ENCODE results near the gene TCP11L1. TPM values are rescaled to one million over a fixed set of nuclear protein-coding genes. Genes with fewer than 3 reads are reported as not detected.

The TCP11L1 gene
- total and polyA plus RNA-seq, 4 donors, result 3.1 to 19.8 (median 8.5) TPM

DNA sequence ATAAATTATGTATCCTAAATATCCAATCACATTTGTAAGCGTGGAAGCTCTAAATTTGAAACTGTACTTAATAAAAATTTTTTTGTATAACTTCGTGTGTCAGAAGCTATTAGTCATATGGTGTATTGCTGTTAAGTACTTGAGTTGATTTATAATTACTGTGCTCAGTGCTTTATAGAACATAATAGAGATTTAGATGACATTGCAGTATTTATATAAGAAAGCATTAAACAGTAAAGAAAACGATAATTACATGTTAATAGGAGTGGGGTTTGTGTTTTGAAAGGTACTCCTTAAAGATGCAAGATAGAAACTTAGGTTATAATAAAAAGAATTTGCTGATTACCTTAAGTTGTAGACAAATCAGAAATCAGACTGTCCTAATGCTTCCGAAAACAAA lies 5.9 kb upstream of the TCP11L1 start:
- H3K27me3 ChIP-seq (ENCODE audit: control insufficient read depth in 3 of 3, insufficient read depth in 3 of 3, low read length in 2 of 3), result no peaks in the 10 kb centered on the region
- no peaks in the 10 kb centered on the region for H3K9me3 ChIP-seq (ENCODE audit: control insufficient read depth in 4 of 4, insufficient read depth in 3 of 4, low read length in 3 of 4)
- H3K9ac ChIP-seq (ENCODE audit: insufficient read depth in 1 of 2, low read length in 2 of 2), result no peak overlapping the region
- peaks cover 0 to 4% (median 0%) of the 10 kb centered on the region in 5 donors for H3K4me1 ChIP-seq (ENCODE audit: control insufficient read depth in 5 of 5, insufficient read depth in 5 of 5, low read length in 5 of 5)
- H3K36me3 ChIP-seq (ENCODE audit: control insufficient read depth in 4 of 4, insufficient read depth in 4 of 4, low read length in 4 of 4), result no peaks in the 10 kb centered on the region
- H3K27ac ChIP-seq (ENCODE audit: low read depth in 1 of 2, low read length in 1 of 2), result no peak overlapping the region
- ATAC-seq (ENCODE audit: insufficient read depth, low FRiP score), result no peak
- DNase-seq, result no peak
- TF ChIP-seq, protein P1, sequence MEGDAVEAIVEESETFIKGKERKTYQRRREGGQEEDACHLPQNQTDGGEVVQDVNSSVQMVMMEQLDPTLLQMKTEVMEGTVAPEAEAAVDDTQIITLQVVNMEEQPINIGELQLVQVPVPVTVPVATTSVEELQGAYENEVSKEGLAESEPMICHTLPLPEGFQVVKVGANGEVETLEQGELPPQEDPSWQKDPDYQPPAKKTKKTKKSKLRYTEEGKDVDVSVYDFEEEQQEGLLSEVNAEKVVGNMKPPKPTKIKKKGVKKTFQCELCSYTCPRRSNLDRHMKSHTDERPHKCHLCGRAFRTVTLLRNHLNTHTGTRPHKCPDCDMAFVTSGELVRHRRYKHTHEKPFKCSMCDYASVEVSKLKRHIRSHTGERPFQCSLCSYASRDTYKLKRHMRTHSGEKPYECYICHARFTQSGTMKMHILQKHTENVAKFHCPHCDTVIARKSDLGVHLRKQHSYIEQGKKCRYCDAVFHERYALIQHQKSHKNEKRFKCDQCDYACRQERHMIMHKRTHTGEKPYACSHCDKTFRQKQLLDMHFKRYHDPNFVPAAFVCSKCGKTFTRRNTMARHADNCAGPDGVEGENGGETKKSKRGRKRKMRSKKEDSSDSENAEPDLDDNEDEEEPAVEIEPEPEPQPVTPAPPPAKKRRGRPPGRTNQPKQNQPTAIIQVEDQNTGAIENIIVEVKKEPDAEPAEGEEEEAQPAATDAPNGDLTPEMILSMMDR (IDR thresholded peaks at IDR 0.05; ENCODE audit: control extremely low read depth, extremely low read depth), result no peak
- H3K4me3 ChIP-seq, result no peak overlapping the region
- 66 to 67% methylated on average over 4 of the region's 4 CpGs for WGBS, 2 donors

DNA sequence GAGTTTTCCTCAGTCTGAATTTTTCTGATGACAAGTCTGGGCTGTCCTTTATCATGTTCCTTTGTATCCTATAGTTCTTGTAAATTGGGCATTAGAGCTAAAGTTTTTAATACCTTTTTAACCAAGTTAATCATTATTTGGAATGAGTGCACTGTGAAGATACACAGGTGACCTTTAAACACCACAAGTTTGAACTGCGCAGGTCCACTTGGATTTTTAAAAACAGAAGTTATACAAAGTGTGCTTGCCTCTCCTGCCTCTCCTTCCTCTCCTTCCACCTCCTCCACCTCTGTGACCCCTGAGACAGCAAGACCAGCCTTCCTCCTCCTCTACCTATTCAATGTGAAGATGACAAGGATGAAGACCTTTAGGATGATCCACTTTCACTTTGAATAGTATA lies 4.4 kb upstream of the TCP11L1 start:
- H3K4me3 ChIP-seq, result no peak overlapping the region
- no peak overlapping the region for H3K27ac ChIP-seq (ENCODE audit: low read depth in 1 of 2, low read length in 1 of 2)
- H3K9me3 ChIP-seq (ENCODE audit: control insufficient read depth in 4 of 4, insufficient read depth in 3 of 4, low read length in 3 of 4), result no peaks in the 10 kb centered on the region
- TF ChIP-seq, protein P1 (IDR thresholded peaks at IDR 0.05; ENCODE audit: control extremely low read depth, extremely low read depth), result no peak
- ATAC-seq (ENCODE audit: insufficient read depth, low FRiP score) (no peak), DNase-seq (no peak)
- 83 to 97% methylated on average over 1 of the region's 1 CpG for WGBS, 2 donors
- H3K27me3 ChIP-seq (ENCODE audit: control insufficient read depth in 3 of 3, insufficient read depth in 3 of 3, low read length in 2 of 3), result no peaks in the 10 kb centered on the region
- H3K36me3 ChIP-seq (ENCODE audit: control insufficient read depth in 4 of 4, insufficient read depth in 4 of 4, low read length in 4 of 4), result no peaks in the 10 kb centered on the region
- H3K9ac ChIP-seq (ENCODE audit: insufficient read depth in 1 of 2, low read length in 2 of 2), result no peak overlapping the region
- peaks cover 0 to 4% (median 0%) of the 10 kb centered on the region in 5 donors for H3K4me1 ChIP-seq (ENCODE audit: control insufficient read depth in 5 of 5, insufficient read depth in 5 of 5, low read length in 5 of 5)

DNA sequence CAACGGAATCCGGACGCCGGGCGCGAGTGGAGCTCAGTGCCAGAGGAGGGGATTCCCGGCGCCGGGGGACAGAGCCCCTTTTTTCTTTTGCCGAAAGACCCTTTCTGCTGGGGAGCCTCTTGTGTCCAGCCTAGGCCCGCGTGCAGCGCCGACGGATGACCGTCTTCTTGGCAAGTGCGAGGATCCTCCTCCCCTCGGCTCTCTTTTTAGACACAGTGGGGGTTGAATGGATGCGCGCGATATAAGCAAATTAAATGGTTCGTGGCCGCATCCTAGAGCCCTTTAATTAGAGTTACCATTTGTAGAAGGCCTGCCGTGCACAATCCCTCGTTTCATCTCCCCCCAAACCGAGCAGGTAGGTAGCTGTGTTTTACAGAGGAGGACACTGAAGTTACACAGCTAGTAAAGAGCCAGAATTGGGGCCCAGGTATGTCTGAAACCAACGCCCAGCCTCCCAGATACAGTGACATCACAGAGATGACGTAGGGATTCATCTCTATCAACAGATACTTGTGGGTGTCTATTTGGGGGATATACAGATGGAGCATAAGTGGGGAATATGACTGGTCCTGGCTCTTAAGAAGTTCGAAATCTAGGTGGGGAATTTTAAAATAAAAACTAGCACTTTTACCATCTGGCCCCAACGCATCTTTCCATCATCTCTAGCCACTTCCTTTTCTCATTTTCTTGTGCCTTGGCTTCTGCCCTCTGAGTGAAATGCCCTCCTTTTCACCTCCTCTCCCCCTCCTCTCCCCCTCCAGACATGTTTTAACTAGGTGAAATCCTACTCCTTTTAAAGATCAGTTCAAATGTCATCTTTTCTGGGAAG lies 875 bp downstream of the TCP11L1 start:
- ATAC-seq (ENCODE audit: insufficient read depth, low FRiP score) (no peak), DNase-seq (peak in 2 of 3 donors; percentile 21 to 38)
- H3K36me3 ChIP-seq (ENCODE audit: control insufficient read depth in 4 of 4, insufficient read depth in 4 of 4, low read length in 4 of 4), result peaks cover 4 to 9% (median 6%) of the 10 kb centered on the region in 4 donors
- peak overlapping the region; percentile 48 to 85 for H3K9ac ChIP-seq (ENCODE audit: insufficient read depth in 1 of 2, low read length in 2 of 2)
- peak overlapping the region; percentile 94 to 100 for H3K27ac ChIP-seq (ENCODE audit: low read depth in 1 of 2, low read length in 1 of 2)
- H3K27me3 ChIP-seq (ENCODE audit: control insufficient read depth in 3 of 3, insufficient read depth in 3 of 3, low read length in 2 of 3), result no peaks in the 10 kb centered on the region
- peak overlapping the region; percentile 84 for H3K4me3 ChIP-seq
- WGBS, 2 donors, result 4 to 6% methylated on average over 30 of the region's 30 CpGs
- TF ChIP-seq, protein P1 (IDR thresholded peaks at IDR 0.05; ENCODE audit: control extremely low read depth, extremely low read depth), result no peak
- H3K4me1 ChIP-seq (ENCODE audit: control insufficient read depth in 5 of 5, insufficient read depth in 5 of 5, low read length in 5 of 5), result peaks cover 0 to 11% (median 7%) of the 10 kb centered on the region in 5 donors
- H3K9me3 ChIP-seq (ENCODE audit: control insufficient read depth in 4 of 4, insufficient read depth in 3 of 4, low read length in 3 of 4), result no peaks in the 10 kb centered on the region
